GM13977 (cell line): Measurements from ENCODE around the gene KRTAP10-5.

ENCODE experiments used
- DNase-seq: peaks from one replicate; pipeline ENCODE4 v3.0.0; 2012; ENCODE audit warnings: low spot score
- CTCF ChIP-seq: IDR thresholded peaks from 2 replicates; pipeline ENCODE4 v1.5.1; 2012; ENCODE audit warnings: mild to moderate bottlenecking, control low read depth; ENCODE audit not compliant: insufficient read depth; ENCODE audit errors: extremely low read depth, missing control alignments
- in situ Hi-C: fragments of 300-500 bp; cut with MboI; formaldehyde crosslinking; loops from one replicate; pipeline ENCODE4 v1.12.0; 2022; ENCODE audit warnings: low sequenced_read_pairs, low pct_unique_long_range_greater_than_20kb, mixed read lengths, inconsistent platforms; ENCODE audit not compliant: unreplicated experiment

KRTAP10-5 gene

GRCh38 chr21:44530903-44531605, 49.4 kb downstream of the KRTAP10-5 start:
- in situ Hi-C loops = no loop called here
- TF ChIP-seq CTCF = no peak
- no peak for DNase-seq

- no peak for DNase-seq
- TF ChIP-seq CTCF = no peak
- in situ Hi-C loops = no loop called here
Measured at GRCh38 chr21:44530221-44530902, 50.0 kb downstream of the KRTAP10-5 start.

- no peak for TF ChIP-seq CTCF
- in situ Hi-C loops = no loop called here
- DNase-seq = no peak
Measured at GRCh38 chr21:44529503-44530125, 50.8 kb downstream of the KRTAP10-5 start.
